ENCODE data around the gene EML1. TPM values are rescaled to one million over a fixed set of nuclear protein-coding genes. Genes with fewer than 3 reads are reported as not detected.

Gene EML1
- total and polyA plus RNA-seq, 2 of the 13 experiments (the other 11 are each of a cell fraction or from before 2014, with no cell fraction given), result 0.59 to 1.7 TPM

- 3% methylated on average over 13 of the region's 13 CpGs for WGBS (ENCODE audit: low lambda C conversion rate)
- FAIRE-seq (no peak), DNase-seq (ENCODE audit: low spot score) (no peak), ATAC-seq (peak; percentile 67)
- no TSS peak for BruUV-seq (replicated peaks)
- ChIA-PET POLR2A (no interaction called here), CTCF (ENCODE audit: low intra/inter-chr PET ratio, low total read pairs) (interaction anchor here (2.4 kb wide), 1 partner anchor 61 kb away, joined by 12 read pairs; no protein-coding TSS in a partner anchor)
- Histone ChIP-seq H2AFZ (ENCODE audit: low read length) (peak overlapping the region; percentile 30), H3K4me3 (replicated peaks in 1 of 3; ENCODE audit: insufficient read depth in 1 of 3, low read depth in 2 of 3, low read length in 3 of 3) (peak overlapping the region in 1 of 3 experiments; percentile 43; a peak in 1 of 6 replicates), H3K27me3 (ENCODE audit: control insufficient read depth in 1 of 2, insufficient read depth in 2 of 2, low read length in 2 of 2) (peaks cover 2 to 37% of the 10 kb centered on the region in 2 experiments; a peak in 4 of 5 replicates), H3K4me1 (ENCODE audit: insufficient read depth, low read length) (peaks cover 36% of the 10 kb centered on the region), H3K9me3 (ENCODE audit: low read length) (no peaks in the 10 kb centered on the region), H3K9ac (ENCODE audit: insufficient read depth, low read depth, low read length) (no peak overlapping the region), H3K36me3 (replicated peaks in 1 of 2; ENCODE audit: control insufficient read depth in 1 of 2, insufficient read depth in 2 of 2, low read length in 2 of 2) (no peaks in the 10 kb centered on the region), H3K79me2 (ENCODE audit: insufficient read depth, low read length) (no peaks in the 10 kb centered on the region), H3K27ac (ENCODE audit: extremely low read length, insufficient read depth, low read length) (no peak overlapping the region), H4K20me1 (ENCODE audit: insufficient read depth, low read length) (no peaks in the 10 kb centered on the region), H3K4me2 (ENCODE audit: low read depth, low read length) (peak overlapping the region; percentile 64)
- intact Hi-C loops (cut with micrococcal nuclease; ENCODE audit: unreplicated experiment), result loop anchor here (1.0 kb wide), 1 partner anchor 61 kb away; no protein-coding TSS in a partner anchor
- in situ Hi-C loops (cut with HindIII; ENCODE audit: extremely low pct_ligation_motif_present, low pct_unique_long_range_greater_than_20kb), result no loop called here
- peak; percentile 26; the same call in 1 of the 2 replicates for TF ChIP-seq ZFX (CRISPR knock-in tag; IDR thresholded peaks at IDR 0.05; ENCODE audit: low read depth)
- TF ChIP-seq ZBTB39 (CRISPR knock-in tag; IDR thresholded peaks at IDR 0.05), result no peak
Observed at GRCh38 chr14:99791476-99792209, 1.6 kb upstream of the EML1 start.

DNA sequence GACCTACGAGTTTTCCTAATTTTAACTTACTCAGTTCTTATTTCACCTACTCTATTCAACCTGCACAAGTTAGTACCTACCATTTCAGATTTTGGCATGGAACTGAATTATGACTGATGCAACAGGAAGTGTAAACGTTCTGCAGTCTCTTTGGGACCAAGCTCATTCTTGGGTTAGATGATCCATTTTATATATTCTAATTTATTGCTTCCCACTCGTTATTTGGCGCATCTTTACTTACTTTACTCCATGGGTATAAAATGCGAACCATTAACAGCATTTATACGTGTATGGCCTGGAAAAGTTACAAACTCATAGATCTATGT, 1.0 kb upstream of the EML1 start:
- ChIA-PET CTCF (ENCODE audit: low intra/inter-chr PET ratio, low total read pairs) (interaction anchor here (2.4 kb wide), 1 partner anchor 62 kb away, joined by 12 read pairs; no protein-coding TSS in a partner anchor), POLR2A (no interaction called here)
- FAIRE-seq (no peak), DNase-seq (ENCODE audit: low spot score) (no peak), ATAC-seq (no peak)
- BruUV-seq (replicated peaks), result TSS peak; percentile 49
- H3K9me3 ChIP-seq (ENCODE audit: low read length), result no peaks in the 10 kb centered on the region
- peak overlapping the region in 1 of 3 experiments; percentile 43; a peak in 1 of 6 replicates for H3K4me3 ChIP-seq (replicated peaks in 1 of 3; ENCODE audit: insufficient read depth in 1 of 3, low read depth in 2 of 3, low read length in 3 of 3)
- in situ Hi-C loops (cut with HindIII; ENCODE audit: extremely low pct_ligation_motif_present, low pct_unique_long_range_greater_than_20kb) (no loop called here), intact Hi-C loops (cut with micrococcal nuclease; ENCODE audit: unreplicated experiment) (loop anchor here (1.0 kb wide), 1 partner anchor 62 kb away; no protein-coding TSS in a partner anchor)
- H3K79me2 ChIP-seq (ENCODE audit: insufficient read depth, low read length), result no peaks in the 10 kb centered on the region
- H3K27ac ChIP-seq (ENCODE audit: extremely low read length, insufficient read depth, low read length), result no peak overlapping the region
- peaks cover 2 to 37% of the 10 kb centered on the region in 2 experiments; a peak in 4 of 5 replicates for H3K27me3 ChIP-seq (ENCODE audit: control insufficient read depth in 1 of 2, insufficient read depth in 2 of 2, low read length in 2 of 2)
- peak overlapping the region; percentile 30 for H2AFZ ChIP-seq (ENCODE audit: low read length)
- peaks cover 34% of the 10 kb centered on the region for H3K4me1 ChIP-seq (ENCODE audit: insufficient read depth, low read length)
- WGBS (ENCODE audit: low lambda C conversion rate), result 59% methylated on average over 6 of the region's 6 CpGs
- H3K4me2 ChIP-seq (ENCODE audit: low read depth, low read length), result peak overlapping the region; percentile 64
- no peak overlapping the region for H3K9ac ChIP-seq (ENCODE audit: insufficient read depth, low read depth, low read length)
- H3K36me3 ChIP-seq (replicated peaks in 1 of 2; ENCODE audit: control insufficient read depth in 1 of 2, insufficient read depth in 2 of 2, low read length in 2 of 2), result no peaks in the 10 kb centered on the region
- no peaks in the 10 kb centered on the region for H4K20me1 ChIP-seq (ENCODE audit: insufficient read depth, low read length)
- TF ChIP-seq HOXA7 (CRISPR knock-in tag; IDR thresholded peaks at IDR 0.05) (no peak), ZSCAN31 (CRISPR knock-in tag; IDR thresholded peaks at IDR 0.05; ENCODE audit: low read depth) (no peak), ZNF691 (CRISPR knock-in tag; IDR thresholded peaks at IDR 0.05; ENCODE audit: borderline replicate concordance, low read depth) (no peak), RFX5 (IDR thresholded peaks at IDR 0.05; ENCODE audit: low read depth, low read length) (no peak), ZC3H13 (CRISPR knock-in tag; IDR thresholded peaks at IDR 0.05) (no peak), NAIF1 (CRISPR knock-in tag; IDR thresholded peaks at IDR 0.05; ENCODE audit: borderline replicate concordance) (no peak), ZSCAN20 (CRISPR knock-in tag; IDR thresholded peaks at IDR 0.05; ENCODE audit: borderline replicate concordance) (no peak), CCDC6 (CRISPR knock-in tag; IDR thresholded peaks at IDR 0.05) (no peak), ZNF281 (CRISPR knock-in tag; IDR thresholded peaks at IDR 0.05; ENCODE audit: borderline replicate concordance) (no peak)
